ENCODE results near the gene BMI1.

Gene BMI1

GRCh38 chr10:22320591-22321155, at the start of gene BMI1:
TSS of gene BMI1 (plus strand) at chr10:22321099. CDS start at chr10:22326450, 5,351 bp downstream.
- H3K27me3 ChIP-seq (ENCODE audit: control insufficient read depth, insufficient read depth, low read length): no peaks in the 10 kb centered on the region
- peak within 1 kb of the TSS; percentile 89 for H3K27ac ChIP-seq (ENCODE audit: low read depth, low read length)
- H3K4me1 ChIP-seq (ENCODE audit: control insufficient read depth, insufficient read depth, low read length): peaks cover 43% of the 10 kb centered on the region
- no peaks in the 10 kb centered on the region for H3K36me3 ChIP-seq (ENCODE audit: control insufficient read depth, insufficient read depth, low read length)
- H3K4me3 ChIP-seq (ENCODE audit: low read length): peak within 1 kb of the TSS; percentile 86
- peak within 1 kb of the TSS; percentile 64 for H3K9ac ChIP-seq (ENCODE audit: low read length)

- Histone ChIP-seq H3K4me3 (ENCODE audit: low read length) (no peak overlapping the region), H3K27ac (ENCODE audit: low read depth, low read length) (no peak overlapping the region), H3K9ac (ENCODE audit: low read length) (no peak overlapping the region), H3K27me3 (ENCODE audit: control insufficient read depth, insufficient read depth, low read length) (no peaks in the 10 kb centered on the region), H3K4me1 (ENCODE audit: control insufficient read depth, insufficient read depth, low read length) (no peaks in the 10 kb centered on the region), H3K36me3 (ENCODE audit: control insufficient read depth, insufficient read depth, low read length) (no peaks in the 10 kb centered on the region)
These were observed 49.1 kb upstream of the BMI1 start for GRCh38 chr10:22271786-22272185.

- H3K4me1 ChIP-seq (ENCODE audit: control insufficient read depth, insufficient read depth, low read length): no peaks in the 10 kb centered on the region
- H3K4me3 ChIP-seq (ENCODE audit: low read length): no peak overlapping the region
- H3K9ac ChIP-seq (ENCODE audit: low read length): no peak overlapping the region
- H3K27ac ChIP-seq (ENCODE audit: low read depth, low read length): no peak overlapping the region
- no peaks in the 10 kb centered on the region for H3K36me3 ChIP-seq (ENCODE audit: control insufficient read depth, insufficient read depth, low read length)
- H3K27me3 ChIP-seq (ENCODE audit: control insufficient read depth, insufficient read depth, low read length): no peaks in the 10 kb centered on the region
These were observed 42.5 kb upstream of the BMI1 start for GRCh38 chr10:22278441-22278782.

GRCh38 chr10:22280078-22280477, 40.8 kb upstream of the BMI1 start:
- no peaks in the 10 kb centered on the region for H3K36me3 ChIP-seq (ENCODE audit: control insufficient read depth, insufficient read depth, low read length)
- H3K9ac ChIP-seq (ENCODE audit: low read length): no peak overlapping the region
- no peak overlapping the region for H3K4me3 ChIP-seq (ENCODE audit: low read length)
- H3K27me3 ChIP-seq (ENCODE audit: control insufficient read depth, insufficient read depth, low read length): no peaks in the 10 kb centered on the region
- no peaks in the 10 kb centered on the region for H3K4me1 ChIP-seq (ENCODE audit: control insufficient read depth, insufficient read depth, low read length)
- H3K27ac ChIP-seq (ENCODE audit: low read depth, low read length): no peak overlapping the region

- Histone ChIP-seq H3K36me3 (ENCODE audit: control insufficient read depth, insufficient read depth, low read length) (no peaks in the 10 kb centered on the region), H3K4me3 (ENCODE audit: low read length) (no peak overlapping the region), H3K27me3 (ENCODE audit: control insufficient read depth, insufficient read depth, low read length) (no peaks in the 10 kb centered on the region), H3K4me1 (ENCODE audit: control insufficient read depth, insufficient read depth, low read length) (no peaks in the 10 kb centered on the region), H3K9ac (ENCODE audit: low read length) (no peak overlapping the region), H3K27ac (ENCODE audit: low read depth, low read length) (no peak overlapping the region)
These were observed 35.8 kb upstream of the BMI1 start for GRCh38 chr10:22285130-22285529.

GRCh38 chr10:22293747-22294404, 27.0 kb upstream of the BMI1 start:
- Histone ChIP-seq H3K4me3 (ENCODE audit: low read length) (no peak overlapping the region), H3K27me3 (ENCODE audit: control insufficient read depth, insufficient read depth, low read length) (no peaks in the 10 kb centered on the region), H3K36me3 (ENCODE audit: control insufficient read depth, insufficient read depth, low read length) (no peaks in the 10 kb centered on the region), H3K27ac (ENCODE audit: low read depth, low read length) (no peak overlapping the region), H3K4me1 (ENCODE audit: control insufficient read depth, insufficient read depth, low read length) (no peaks in the 10 kb centered on the region), H3K9ac (ENCODE audit: low read length) (no peak overlapping the region)

- H3K4me3 ChIP-seq (ENCODE audit: low read length): no peak overlapping the region
- no peak overlapping the region for H3K9ac ChIP-seq (ENCODE audit: low read length)
- no peaks in the 10 kb centered on the region for H3K27me3 ChIP-seq (ENCODE audit: control insufficient read depth, insufficient read depth, low read length)
- no peaks in the 10 kb centered on the region for H3K4me1 ChIP-seq (ENCODE audit: control insufficient read depth, insufficient read depth, low read length)
- H3K36me3 ChIP-seq (ENCODE audit: control insufficient read depth, insufficient read depth, low read length): no peaks in the 10 kb centered on the region
- no peak overlapping the region for H3K27ac ChIP-seq (ENCODE audit: low read depth, low read length)
These were observed 26.2 kb upstream of the BMI1 start for GRCh38 chr10:22294694-22295093.

- Histone ChIP-seq H3K4me3 (ENCODE audit: low read length) (no peak overlapping the region), H3K27ac (ENCODE audit: low read depth, low read length) (no peak overlapping the region), H3K36me3 (ENCODE audit: control insufficient read depth, insufficient read depth, low read length) (no peaks in the 10 kb centered on the region), H3K4me1 (ENCODE audit: control insufficient read depth, insufficient read depth, low read length) (no peaks in the 10 kb centered on the region), H3K9ac (ENCODE audit: low read length) (no peak overlapping the region), H3K27me3 (ENCODE audit: control insufficient read depth, insufficient read depth, low read length) (no peaks in the 10 kb centered on the region)
These were observed 19.7 kb upstream of the BMI1 start for GRCh38 chr10:22301193-22301592.

- H3K4me1 ChIP-seq (ENCODE audit: control insufficient read depth, insufficient read depth, low read length): no peaks in the 10 kb centered on the region
- H3K9ac ChIP-seq (ENCODE audit: low read length): no peak overlapping the region
- H3K27me3 ChIP-seq (ENCODE audit: control insufficient read depth, insufficient read depth, low read length): no peaks in the 10 kb centered on the region
- no peak overlapping the region for H3K27ac ChIP-seq (ENCODE audit: low read depth, low read length)
- H3K4me3 ChIP-seq (ENCODE audit: low read length): no peak overlapping the region
- H3K36me3 ChIP-seq (ENCODE audit: control insufficient read depth, insufficient read depth, low read length): no peaks in the 10 kb centered on the region
These were observed 17.4 kb upstream of the BMI1 start for GRCh38 chr10:22303461-22303860.

GRCh38 chr10:22305721-22306120, 15.2 kb upstream of the BMI1 start:
- H3K4me3 ChIP-seq (ENCODE audit: low read length): no peak overlapping the region
- no peaks in the 10 kb centered on the region for H3K27me3 ChIP-seq (ENCODE audit: control insufficient read depth, insufficient read depth, low read length)
- no peak overlapping the region for H3K27ac ChIP-seq (ENCODE audit: low read depth, low read length)
- H3K36me3 ChIP-seq (ENCODE audit: control insufficient read depth, insufficient read depth, low read length): no peaks in the 10 kb centered on the region
- no peak overlapping the region for H3K9ac ChIP-seq (ENCODE audit: low read length)
- no peaks in the 10 kb centered on the region for H3K4me1 ChIP-seq (ENCODE audit: control insufficient read depth, insufficient read depth, low read length)

- Histone ChIP-seq H3K27me3 (ENCODE audit: control insufficient read depth, insufficient read depth, low read length) (no peaks in the 10 kb centered on the region), H3K36me3 (ENCODE audit: control insufficient read depth, insufficient read depth, low read length) (no peaks in the 10 kb centered on the region), H3K4me1 (ENCODE audit: control insufficient read depth, insufficient read depth, low read length) (no peaks in the 10 kb centered on the region), H3K27ac (ENCODE audit: low read depth, low read length) (no peak overlapping the region), H3K9ac (ENCODE audit: low read length) (no peak overlapping the region), H3K4me3 (ENCODE audit: low read length) (no peak overlapping the region)
These were observed 12.5 kb upstream of the BMI1 start for GRCh38 chr10:22308390-22308789.

- no peak overlapping the region for H3K27ac ChIP-seq (ENCODE audit: low read depth, low read length)
- no peaks in the 10 kb centered on the region for H3K27me3 ChIP-seq (ENCODE audit: control insufficient read depth, insufficient read depth, low read length)
- no peaks in the 10 kb centered on the region for H3K4me1 ChIP-seq (ENCODE audit: control insufficient read depth, insufficient read depth, low read length)
- no peaks in the 10 kb centered on the region for H3K36me3 ChIP-seq (ENCODE audit: control insufficient read depth, insufficient read depth, low read length)
- H3K4me3 ChIP-seq (ENCODE audit: low read length): no peak overlapping the region
- H3K9ac ChIP-seq (ENCODE audit: low read length): no peak overlapping the region
These were observed 11.5 kb upstream of the BMI1 start for GRCh38 chr10:22309180-22310000.

Measured in rectal smooth muscle tissue (tissue), 1 donor.